ENCODE data around the gene SPINT1.

SPINT1 gene

DNA sequence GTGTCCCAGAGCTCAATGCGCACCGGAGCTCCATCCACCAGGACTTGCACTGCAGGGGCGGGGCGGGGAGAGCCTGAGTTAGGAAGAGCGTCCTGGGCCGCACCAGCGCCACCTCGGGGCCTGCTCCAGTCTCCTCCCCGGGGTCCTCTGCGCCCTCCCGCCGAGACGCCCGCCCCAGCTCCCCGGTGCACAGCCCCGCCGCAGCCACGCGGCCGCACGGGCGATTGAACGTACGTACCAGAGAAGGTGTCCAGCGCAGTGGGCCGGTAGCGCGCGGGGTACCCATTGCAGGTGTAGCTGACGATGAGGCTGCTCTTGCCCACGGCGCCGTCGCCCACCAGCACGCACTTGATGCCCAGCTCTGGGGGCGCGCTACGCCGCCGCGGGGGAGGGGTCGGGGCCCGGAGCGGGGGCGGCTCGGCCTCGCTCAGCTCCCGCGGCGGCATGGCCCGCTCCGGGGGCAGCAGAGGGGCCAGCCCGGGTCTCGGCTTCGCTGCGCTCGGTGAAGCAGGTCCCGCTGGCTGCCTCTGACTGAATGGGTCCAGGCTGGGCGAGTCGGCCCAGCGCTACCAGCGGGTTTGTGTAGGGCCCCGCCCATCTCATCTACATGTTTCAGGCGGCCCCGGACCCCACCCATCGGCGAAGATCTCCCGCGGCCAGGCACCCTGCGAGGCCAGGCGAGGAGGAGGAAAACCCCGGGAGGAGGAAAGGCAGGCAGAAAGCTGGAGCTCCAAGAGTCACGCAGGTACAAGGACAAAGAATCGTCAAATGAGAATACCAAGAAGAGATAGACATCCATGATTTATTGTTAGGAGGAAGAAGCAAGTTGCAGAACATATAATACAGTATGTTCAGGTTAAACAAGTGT is 30.1 kb downstream of the SPINT1 start, which contains the start of gene RHOV:
Gene RHOV, minus strand, starts transcription at position 541 of the 868 bp plus-strand sequence. Its CDS starts 95 bp downstream, at position 446.
- Histone ChIP-seq H3K27ac (no peak within 1 kb of the TSS), H3K9me3 (ENCODE audit: low read depth, low read length) (no peaks in the 10 kb centered on the region), H3K4me3 (peak within 1 kb of the TSS; percentile 89), H3K36me3 (ENCODE audit: insufficient read depth, low read length) (no peaks in the 10 kb centered on the region), H3K9ac (ENCODE audit: insufficient read length) (peak within 1 kb of the TSS; percentile 65)
- TF ChIP-seq EZH2 (IDR thresholded peaks at IDR 0.05) (no peak), POLR2AphosphoS5 (IDR thresholded peaks at IDR 0.05; ENCODE audit: borderline replicate concordance, low read depth, low read length) (peak; percentile 60; the same call in 1 of the 2 replicates), FOXP2 (optimal IDR thresholded peaks at IDR 0.05; ENCODE audit: control extremely low read depth, extremely low read length, insufficient read depth) (peak; percentile 20)
- DNase-seq (ENCODE audit: low read depth, low spot score): no peak

DNA sequence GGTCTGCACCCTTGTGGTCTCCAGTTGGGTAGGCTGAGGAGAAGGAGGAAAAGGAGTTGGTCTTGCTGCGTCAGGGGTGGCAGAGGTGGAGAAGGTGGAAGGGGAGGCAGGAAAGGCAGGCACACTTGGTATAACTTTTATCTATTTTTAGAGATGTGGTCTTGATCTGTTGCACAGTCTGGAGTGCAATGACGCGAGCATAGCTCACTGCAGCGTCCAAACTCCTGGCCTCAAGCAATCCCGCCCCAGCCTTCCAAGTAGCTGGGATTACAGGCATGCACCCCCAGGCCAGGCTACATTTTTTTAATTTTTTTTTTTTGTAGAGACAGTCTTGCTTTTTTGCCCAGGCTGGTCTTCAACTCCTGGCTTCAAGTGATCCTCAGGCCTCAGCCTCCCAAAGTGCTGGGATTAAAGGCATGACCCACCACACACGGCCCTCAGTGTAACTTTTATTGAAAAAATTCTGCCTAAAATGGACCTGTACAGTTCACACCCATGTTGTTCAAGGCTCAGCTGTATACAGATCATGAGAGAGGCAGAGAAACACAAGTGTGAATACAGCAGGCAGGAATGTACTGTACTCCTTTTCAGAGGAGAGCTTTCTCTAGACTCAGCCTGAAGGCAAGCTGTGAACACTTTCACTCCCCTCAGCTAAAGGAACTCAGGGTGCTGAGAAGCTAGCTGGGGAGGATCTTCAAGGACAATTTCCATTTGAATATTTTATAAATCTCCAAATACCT is 32.3 kb downstream of the SPINT1 start:
- Histone ChIP-seq H3K9ac (ENCODE audit: insufficient read length) (no peak overlapping the region), H3K4me3 (no peak overlapping the region), H3K36me3 (ENCODE audit: insufficient read depth, low read length) (no peaks in the 10 kb centered on the region), H3K27ac (no peak overlapping the region), H3K9me3 (ENCODE audit: low read depth, low read length) (no peaks in the 10 kb centered on the region)
- no peak for DNase-seq (ENCODE audit: low read depth, low spot score)
- no peak for TF ChIP-seq FOXP2 (optimal IDR thresholded peaks at IDR 0.05; ENCODE audit: control extremely low read depth, extremely low read length, insufficient read depth)
- TF ChIP-seq POLR2AphosphoS5 (IDR thresholded peaks at IDR 0.05; ENCODE audit: borderline replicate concordance, low read depth, low read length): no peak
- no peak for TF ChIP-seq EZH2 (IDR thresholded peaks at IDR 0.05)

DNA sequence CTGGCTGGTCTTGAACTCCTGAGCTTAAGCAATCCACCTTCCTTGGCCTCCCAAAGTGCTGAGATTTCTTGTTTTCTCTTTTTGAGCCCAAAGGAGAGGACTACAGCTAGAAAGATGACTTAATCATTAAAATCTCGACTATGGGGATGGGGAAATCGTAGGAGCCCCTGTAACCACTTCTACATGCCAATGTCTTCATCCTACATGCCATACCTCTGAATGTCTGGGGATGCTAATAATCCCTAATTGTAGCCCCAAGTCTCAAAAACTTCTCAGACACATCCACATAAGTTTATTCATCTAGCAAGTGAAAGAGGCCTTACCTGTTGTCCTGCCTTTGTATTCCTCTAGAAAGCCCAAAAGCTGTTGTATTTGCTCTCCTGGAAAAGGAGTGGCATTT is 33.8 kb downstream of the SPINT1 start:
- Histone ChIP-seq H3K36me3 (ENCODE audit: insufficient read depth, low read length) (no peaks in the 10 kb centered on the region), H3K4me3 (no peak overlapping the region), H3K27ac (no peak overlapping the region), H3K9ac (ENCODE audit: insufficient read length) (no peak overlapping the region), H3K9me3 (ENCODE audit: low read depth, low read length) (no peaks in the 10 kb centered on the region)
- no peak for TF ChIP-seq EZH2 (IDR thresholded peaks at IDR 0.05)
- no peak for TF ChIP-seq FOXP2 (optimal IDR thresholded peaks at IDR 0.05; ENCODE audit: control extremely low read depth, extremely low read length, insufficient read depth)
- TF ChIP-seq POLR2AphosphoS5 (IDR thresholded peaks at IDR 0.05; ENCODE audit: borderline replicate concordance, low read depth, low read length): no peak
- no peak for DNase-seq (ENCODE audit: low read depth, low spot score)

DNA sequence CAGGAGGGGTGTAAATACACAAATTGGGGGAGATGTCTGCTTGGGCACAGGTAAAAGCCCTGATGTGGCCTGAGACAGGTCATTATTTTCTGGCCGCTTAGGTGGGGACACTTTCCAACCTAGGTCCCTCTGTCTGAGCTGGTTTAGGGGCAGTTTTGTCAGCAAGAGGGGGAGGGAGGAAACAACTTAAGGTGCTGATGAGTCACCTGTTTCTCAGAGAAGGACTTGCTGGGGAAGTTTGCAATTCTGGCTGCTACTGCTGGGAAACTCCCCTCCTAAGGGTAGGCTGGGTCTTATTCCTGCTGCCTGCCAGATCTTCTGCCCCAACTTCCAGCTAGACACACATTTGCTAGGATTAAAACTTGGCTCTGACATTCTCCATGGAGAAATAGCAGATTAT is 34.9 kb downstream of the SPINT1 start:
- no peak for TF ChIP-seq FOXP2 (optimal IDR thresholded peaks at IDR 0.05; ENCODE audit: control extremely low read depth, extremely low read length, insufficient read depth)
- TF ChIP-seq EZH2 (IDR thresholded peaks at IDR 0.05): no peak
- TF ChIP-seq POLR2AphosphoS5 (IDR thresholded peaks at IDR 0.05; ENCODE audit: borderline replicate concordance, low read depth, low read length): no peak
- H3K4me3 ChIP-seq: no peak overlapping the region
- H3K9me3 ChIP-seq (ENCODE audit: low read depth, low read length): no peaks in the 10 kb centered on the region
- H3K36me3 ChIP-seq (ENCODE audit: insufficient read depth, low read length): no peaks in the 10 kb centered on the region
- H3K9ac ChIP-seq (ENCODE audit: insufficient read length): no peak overlapping the region
- no peak for DNase-seq (ENCODE audit: low read depth, low spot score)
- H3K27ac ChIP-seq: no peak overlapping the region

DNA sequence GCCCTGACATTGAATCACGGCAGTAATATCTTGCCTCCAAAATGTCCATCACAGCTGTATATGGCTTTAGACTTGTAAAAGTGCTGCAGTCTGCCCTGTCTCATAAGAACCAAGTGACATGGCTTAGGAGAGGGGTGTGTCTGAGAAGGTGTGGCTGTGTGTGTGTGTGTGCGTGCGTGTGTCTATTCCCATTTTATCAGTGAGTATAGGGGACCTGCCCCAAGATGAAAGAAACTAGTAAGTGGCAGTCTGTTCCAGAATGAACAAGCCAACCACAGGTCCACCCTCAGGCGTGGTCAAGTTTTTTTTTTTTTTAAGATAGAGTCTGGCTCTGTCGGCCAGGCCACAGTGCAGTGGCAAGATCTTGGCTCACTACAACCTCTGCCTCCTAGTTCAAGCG is 35.8 kb downstream of the SPINT1 start:
- Histone ChIP-seq H3K27ac (no peak overlapping the region), H3K36me3 (ENCODE audit: insufficient read depth, low read length) (no peaks in the 10 kb centered on the region), H3K4me3 (no peak overlapping the region), H3K9me3 (ENCODE audit: low read depth, low read length) (no peaks in the 10 kb centered on the region), H3K9ac (ENCODE audit: insufficient read length) (no peak overlapping the region)
- no peak for DNase-seq (ENCODE audit: low read depth, low spot score)
- TF ChIP-seq FOXP2 (optimal IDR thresholded peaks at IDR 0.05; ENCODE audit: control extremely low read depth, extremely low read length, insufficient read depth) (no peak), EZH2 (IDR thresholded peaks at IDR 0.05) (no peak), POLR2AphosphoS5 (IDR thresholded peaks at IDR 0.05; ENCODE audit: borderline replicate concordance, low read depth, low read length) (no peak)

DNA sequence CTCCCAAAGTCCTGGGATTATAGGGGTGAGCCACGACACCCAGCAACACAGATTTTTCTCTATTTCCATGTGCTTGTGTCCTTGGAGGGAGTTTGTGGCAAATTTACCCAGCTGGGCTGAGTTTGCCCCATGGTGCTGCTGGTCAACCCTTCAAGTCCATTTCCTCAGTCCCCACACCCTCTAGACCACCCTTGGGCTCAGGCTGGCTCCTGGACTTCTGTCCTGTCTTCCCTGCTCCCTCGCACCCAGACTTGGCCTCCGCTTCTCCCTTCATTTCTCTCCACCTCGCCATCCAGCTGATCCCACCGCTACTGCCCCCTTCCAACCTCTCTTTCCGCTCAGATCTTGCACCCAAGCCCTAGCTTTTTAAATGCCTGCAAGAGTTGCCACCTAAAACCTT is 37.5 kb downstream of the SPINT1 start:
- no peaks in the 10 kb centered on the region for H3K9me3 ChIP-seq (ENCODE audit: low read depth, low read length)
- no peak overlapping the region for H3K27ac ChIP-seq
- no peak for DNase-seq (ENCODE audit: low read depth, low spot score)
- H3K4me3 ChIP-seq: no peak overlapping the region
- H3K9ac ChIP-seq (ENCODE audit: insufficient read length): no peak overlapping the region
- H3K36me3 ChIP-seq (ENCODE audit: insufficient read depth, low read length): no peaks in the 10 kb centered on the region
- TF ChIP-seq EZH2 (IDR thresholded peaks at IDR 0.05) (no peak), FOXP2 (optimal IDR thresholded peaks at IDR 0.05; ENCODE audit: control extremely low read depth, extremely low read length, insufficient read depth) (no peak)

DNA sequence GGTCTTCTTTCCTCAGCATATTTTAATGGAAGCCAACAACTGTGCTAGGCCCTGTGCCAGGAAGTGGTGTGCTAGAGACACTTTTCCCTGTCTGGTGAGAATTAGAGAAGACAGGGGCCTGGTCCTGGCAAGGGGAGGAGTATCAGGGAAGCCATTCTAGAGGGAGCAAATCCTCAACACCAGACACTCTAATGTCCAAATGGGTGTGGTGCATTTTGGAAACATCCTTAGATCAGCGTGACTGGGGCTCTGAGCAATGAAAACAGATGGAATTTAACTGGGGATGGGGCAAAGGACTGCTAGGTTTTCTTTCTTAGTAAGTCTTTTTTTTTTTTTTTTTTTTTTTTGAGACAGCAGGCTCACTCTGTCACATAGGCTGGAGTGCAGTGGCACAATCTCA is 42.7 kb downstream of the SPINT1 start:
- no peak for DNase-seq (ENCODE audit: low read depth, low spot score)
- Histone ChIP-seq H3K4me3 (no peak overlapping the region), H3K9ac (ENCODE audit: insufficient read length) (no peak overlapping the region), H3K36me3 (ENCODE audit: insufficient read depth, low read length) (no peaks in the 10 kb centered on the region), H3K27ac (no peak overlapping the region), H3K9me3 (ENCODE audit: low read depth, low read length) (no peaks in the 10 kb centered on the region)
- TF ChIP-seq FOXP2 (optimal IDR thresholded peaks at IDR 0.05; ENCODE audit: control extremely low read depth, extremely low read length, insufficient read depth) (no peak), POLR2AphosphoS5 (IDR thresholded peaks at IDR 0.05; ENCODE audit: borderline replicate concordance, low read depth, low read length) (no peak), EZH2 (IDR thresholded peaks at IDR 0.05) (no peak)

DNA sequence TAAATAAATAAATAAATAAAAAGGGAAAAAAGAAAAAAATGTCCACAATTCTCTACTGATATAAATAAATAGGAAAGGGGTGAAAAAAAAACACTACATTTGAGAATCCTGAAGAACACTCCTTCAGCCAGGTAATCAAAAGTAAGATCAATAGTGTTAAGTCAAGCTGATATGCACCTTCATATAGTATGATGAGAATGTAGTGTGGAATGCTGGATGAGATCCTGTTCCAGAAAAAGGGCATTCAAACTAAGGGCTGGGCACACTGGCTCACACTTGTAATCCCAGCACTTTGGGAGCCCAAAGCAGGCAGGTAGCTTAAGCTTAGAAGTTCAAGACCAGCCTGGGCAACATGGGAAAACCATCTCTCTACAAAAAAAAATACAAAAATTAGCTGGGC is 45.3 kb downstream of the SPINT1 start:
- Histone ChIP-seq H3K27ac (no peak overlapping the region), H3K9me3 (ENCODE audit: low read depth, low read length) (no peaks in the 10 kb centered on the region), H3K36me3 (ENCODE audit: insufficient read depth, low read length) (no peaks in the 10 kb centered on the region), H3K4me3 (no peak overlapping the region), H3K9ac (ENCODE audit: insufficient read length) (no peak overlapping the region)
- TF ChIP-seq POLR2AphosphoS5 (IDR thresholded peaks at IDR 0.05; ENCODE audit: borderline replicate concordance, low read depth, low read length): no peak
- TF ChIP-seq FOXP2 (optimal IDR thresholded peaks at IDR 0.05; ENCODE audit: control extremely low read depth, extremely low read length, insufficient read depth): no peak
- no peak for TF ChIP-seq EZH2 (IDR thresholded peaks at IDR 0.05)
- DNase-seq (ENCODE audit: low read depth, low spot score): no peak
